Stimulated activated memory B cell treated with anti-CD40 and anti-IgM and Interleukin-4, amounts not matched to agents 10 μg/mL and 1 μg/mL and 100 μg/mL, for 72 hours (primary cell): ENCODE measurements around the gene DNAH8.
"Not testable (repeated sequence)": the region's sequence is repeated elsewhere in the genome, so short reads cannot be mapped to it uniquely, and the experiment has no call there.

ENCODE experiments used
- ATAC-seq: fragments of 150-1000 bp; cut with Tn5 transposase; 2 replicates; pipeline ENCODE4 v1.10.0; 2021
- H3K27ac Mint-ChIP-seq: one replicate; pipeline ENCODE4 v1.8.0; 2022; ENCODE audit warnings: mild to moderate bottlenecking, mixed read lengths
- H3K27me3 Mint-ChIP-seq: one replicate; pipeline ENCODE4 v1.8.0; 2022; ENCODE audit warnings: mixed read lengths
- H3K36me3 Mint-ChIP-seq: one replicate; pipeline ENCODE4 v1.8.0; 2022; ENCODE audit warnings: mixed read lengths
- H3K4me1 Mint-ChIP-seq: one replicate; pipeline ENCODE4 v1.8.0; 2022; ENCODE audit warnings: mixed read lengths
- H3K4me3 Mint-ChIP-seq: one replicate; pipeline ENCODE4 v1.8.0; 2022; ENCODE audit warnings: mild to moderate bottlenecking, moderate library complexity, mixed read lengths
- H3K9me3 Mint-ChIP-seq: one replicate; pipeline ENCODE4 v1.8.0; 2022; ENCODE audit warnings: mixed read lengths

The DNAH8 gene

DNA sequence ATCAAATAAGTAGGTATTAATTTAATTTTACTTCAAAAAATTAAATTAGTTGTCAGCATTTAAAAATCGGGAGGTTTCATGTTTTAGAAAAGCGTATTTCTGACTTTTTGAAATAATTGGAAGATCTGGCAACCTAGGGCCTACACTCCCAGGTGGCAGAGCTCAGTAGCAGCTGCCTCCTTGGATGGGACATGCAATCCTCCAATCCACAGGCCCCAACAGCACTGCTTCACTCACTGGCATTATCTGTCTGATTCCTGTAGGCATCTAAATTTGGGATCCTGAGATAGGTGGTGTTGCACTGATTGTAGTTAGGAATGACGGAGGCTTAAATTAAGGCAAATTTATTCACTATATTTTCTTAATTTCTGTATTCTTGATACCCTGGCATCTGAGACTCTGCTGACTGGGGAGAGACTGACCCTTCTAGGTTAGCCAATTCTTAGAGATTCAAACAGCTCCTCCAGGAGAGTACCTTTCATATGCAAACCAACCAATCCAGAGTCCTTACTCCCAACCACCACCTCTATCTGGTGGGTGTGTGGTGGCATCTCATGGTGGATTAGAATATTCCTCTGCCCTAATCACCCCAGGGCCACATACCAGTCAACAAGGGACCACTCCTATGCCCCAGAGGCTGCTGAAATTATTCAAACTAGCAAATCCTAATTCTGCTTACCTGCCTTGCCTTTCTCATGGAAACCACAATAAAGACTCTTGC lies 186.9 kb downstream of the DNAH8 start:
- H3K36me3 Mint-ChIP-seq, result no peaks in the 10 kb centered on the region
- no peak for ATAC-seq
- H3K27me3 Mint-ChIP-seq, result no peaks in the 10 kb centered on the region
- H3K9me3 Mint-ChIP-seq, result no peaks in the 10 kb centered on the region
- H3K4me3 Mint-ChIP-seq, result no peak overlapping the region
- H3K4me1 Mint-ChIP-seq, result no peaks in the 10 kb centered on the region
- no peak overlapping the region for H3K27ac Mint-ChIP-seq

- Mint-ChIP-seq H3K27me3 (no peaks in the 10 kb centered on the region), H3K27ac (no peak overlapping the region), H3K9me3 (no peaks in the 10 kb centered on the region), H3K4me3 (no peak overlapping the region), H3K36me3 (no peaks in the 10 kb centered on the region), H3K4me1 (no peaks in the 10 kb centered on the region)
- ATAC-seq, result no peak
Measured at GRCh38 chr6:38906582-38906981, 191.5 kb downstream of the DNAH8 start.

DNA sequence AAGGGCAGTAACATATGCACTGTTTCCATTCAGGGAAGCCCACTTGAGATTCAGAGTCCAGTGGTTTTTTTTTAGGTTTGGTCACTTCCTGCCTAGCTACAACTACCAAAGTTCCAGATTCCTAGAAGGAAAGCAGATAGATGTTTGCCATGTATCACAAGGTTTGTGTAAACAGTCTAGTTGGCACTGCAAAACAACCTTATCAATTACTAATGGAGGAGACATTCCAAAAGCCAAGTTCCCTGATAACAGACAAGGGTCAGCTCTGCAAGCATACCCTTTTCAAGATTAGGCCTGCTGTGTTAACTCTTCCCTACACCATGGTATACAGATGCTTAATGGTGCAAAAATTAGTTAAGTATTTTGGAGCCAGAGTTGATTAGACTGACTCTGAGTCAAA lies 192.2 kb downstream of the DNAH8 start:
- Mint-ChIP-seq H3K4me1 (no peaks in the 10 kb centered on the region), H3K27ac (no peak overlapping the region)

DNA sequence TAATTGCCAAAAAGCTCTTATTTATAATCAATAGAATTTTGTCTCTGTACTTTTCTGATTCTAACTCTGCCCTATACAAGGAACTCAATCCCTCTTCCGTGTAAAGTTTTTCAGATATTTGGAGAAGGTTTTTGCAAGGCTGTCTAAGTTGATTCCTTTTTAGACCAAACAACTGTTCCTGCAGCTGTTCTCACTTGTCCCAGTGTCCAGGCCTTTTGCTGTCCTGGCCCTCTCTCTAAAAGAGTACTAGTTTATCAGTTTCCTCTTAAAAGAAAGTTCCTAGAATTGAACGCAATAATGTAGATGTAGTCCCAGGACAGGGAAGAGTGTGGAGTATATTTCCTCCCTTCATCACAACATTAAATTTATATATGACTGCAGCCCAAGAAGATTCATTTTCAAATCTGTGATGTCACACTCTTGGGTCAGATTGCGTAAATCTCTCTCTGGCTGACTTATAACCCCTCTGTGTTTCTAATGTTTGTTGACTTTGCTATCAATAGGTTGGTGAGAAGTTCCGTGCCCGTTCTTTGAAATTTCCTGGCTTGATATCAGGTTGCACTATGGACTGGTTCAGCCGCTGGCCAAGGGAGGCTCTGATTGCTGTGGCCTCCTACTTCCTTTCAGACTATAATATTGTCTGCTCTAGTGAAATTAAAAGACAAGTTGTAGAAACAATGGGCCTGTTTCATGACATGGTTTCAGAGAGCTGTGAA lies 194.1 kb downstream of the DNAH8 start:
- Mint-ChIP-seq H3K36me3 (no peaks in the 10 kb centered on the region), H3K4me3 (no peak overlapping the region), H3K27me3 (no peaks in the 10 kb centered on the region), H3K27ac (no peak overlapping the region), H3K4me1 (no peaks in the 10 kb centered on the region), H3K9me3 (no peaks in the 10 kb centered on the region)
- no peak for ATAC-seq

More for the DNA sequence above, 192.2 kb downstream of the DNAH8 start:
- ATAC-seq, result no peak
- Mint-ChIP-seq H3K4me3 (no peak overlapping the region), H3K36me3 (no peaks in the 10 kb centered on the region), H3K27me3 (no peaks in the 10 kb centered on the region), H3K9me3 (no peaks in the 10 kb centered on the region)

DNA sequence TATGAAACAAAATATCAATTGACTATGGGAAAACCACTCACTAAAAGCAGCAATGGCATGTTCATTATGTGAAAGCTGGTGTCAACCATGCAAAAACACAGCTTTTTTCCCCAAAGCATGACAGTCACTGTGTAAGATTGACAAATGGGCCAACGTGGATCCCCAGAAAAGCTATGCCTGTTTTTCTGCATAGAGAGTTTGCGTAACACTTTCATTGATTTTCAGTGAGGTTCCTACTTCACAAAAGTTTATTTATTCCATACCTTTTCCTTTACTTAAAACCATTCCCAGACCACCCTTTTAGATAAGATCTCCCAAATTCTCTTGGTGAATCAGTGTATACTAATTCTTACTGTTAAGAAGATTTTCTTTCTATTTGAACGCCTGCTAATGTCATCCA lies 195.1 kb downstream of the DNAH8 start:
- no peak for ATAC-seq
- Mint-ChIP-seq H3K27ac (no peak overlapping the region), H3K4me3 (no peak overlapping the region), H3K4me1 (no peaks in the 10 kb centered on the region), H3K9me3 (no peaks in the 10 kb centered on the region), H3K27me3 (no peaks in the 10 kb centered on the region), H3K36me3 (no peaks in the 10 kb centered on the region)

DNA sequence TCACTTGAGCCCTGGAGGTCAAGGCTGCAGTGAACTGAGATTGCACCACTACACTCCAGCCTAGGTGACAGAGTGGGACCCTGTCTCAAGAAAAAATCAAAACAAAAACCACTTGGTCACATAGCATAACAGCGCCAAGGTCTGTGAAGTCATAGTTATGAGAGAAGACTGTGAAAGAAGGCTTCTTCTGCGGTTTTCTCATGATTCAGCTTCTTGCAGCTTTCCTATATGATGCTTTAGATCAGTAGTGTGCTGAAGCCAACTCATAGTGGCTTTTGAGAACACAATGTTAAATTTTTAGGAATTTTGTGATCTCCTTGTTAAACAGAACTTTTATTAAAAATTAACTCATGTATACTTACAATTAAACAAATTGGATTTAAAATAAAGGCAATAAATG lies 197.3 kb downstream of the DNAH8 start:
- Mint-ChIP-seq H3K27ac (no peak overlapping the region), H3K27me3 (no peaks in the 10 kb centered on the region), H3K4me1 (no peaks in the 10 kb centered on the region), H3K4me3 (no peak overlapping the region), H3K9me3 (no peaks in the 10 kb centered on the region), H3K36me3 (no peaks in the 10 kb centered on the region)
- ATAC-seq, result no peak

- no peak for ATAC-seq
- Mint-ChIP-seq H3K27ac (no peak overlapping the region), H3K36me3 (no peaks in the 10 kb centered on the region), H3K4me1 (no peaks in the 10 kb centered on the region), H3K4me3 (no peak overlapping the region), H3K9me3 (no peaks in the 10 kb centered on the region), H3K27me3 (no peaks in the 10 kb centered on the region)
Measured at GRCh38 chr6:38915205-38915925, 200.3 kb downstream of the DNAH8 start.

- H3K4me3 Mint-ChIP-seq, H3K36me3 Mint-ChIP-seq, H3K27me3 Mint-ChIP-seq, ATAC-seq, H3K4me1 Mint-ChIP-seq, H3K27ac Mint-ChIP-seq, H3K9me3 Mint-ChIP-seq: not testable (repeated sequence)
Measured at GRCh38 chr6:38921540-38921939, 206.4 kb downstream of the DNAH8 start.

DNA sequence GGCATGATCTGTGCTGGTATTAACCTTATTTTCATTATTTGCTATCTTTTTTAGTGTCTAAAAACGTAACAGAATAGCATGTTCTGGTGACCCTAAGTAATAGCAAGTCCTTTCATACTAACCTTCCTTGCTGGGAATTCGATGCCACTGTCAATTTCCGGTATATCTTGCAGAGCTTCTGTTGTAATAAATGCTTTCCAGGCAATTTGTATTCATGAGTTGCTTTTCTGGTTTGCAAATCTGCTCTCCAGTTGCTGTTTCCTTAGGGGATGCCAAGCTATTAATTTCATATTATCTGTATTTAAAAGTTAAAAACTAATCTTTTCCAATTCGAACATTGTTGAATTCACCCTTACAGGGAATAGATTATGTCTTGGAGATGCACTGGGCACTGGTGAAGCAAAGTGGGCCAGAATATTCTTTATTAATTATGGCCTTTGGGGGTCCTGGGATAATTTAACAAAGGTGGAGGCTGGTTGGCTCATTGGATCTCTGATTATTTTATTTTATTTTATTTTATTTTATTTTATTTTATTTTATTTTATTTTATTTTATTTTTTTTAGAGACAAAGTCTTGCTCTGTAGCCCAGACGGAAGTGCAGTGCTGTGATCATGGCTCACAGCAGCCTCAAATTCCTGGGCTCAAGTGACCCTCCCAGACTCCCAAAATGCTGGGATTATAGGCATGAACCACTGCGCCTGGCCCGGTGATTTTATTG lies 209.8 kb downstream of the DNAH8 start:
- Mint-ChIP-seq H3K4me1 (no peaks in the 10 kb centered on the region), H3K27ac (no peak overlapping the region), H3K4me3 (no peak overlapping the region), H3K9me3 (no peaks in the 10 kb centered on the region), H3K27me3 (no peaks in the 10 kb centered on the region), H3K36me3 (no peaks in the 10 kb centered on the region)
- no peak for ATAC-seq

- no peak for ATAC-seq
- no peaks in the 10 kb centered on the region for H3K4me1 Mint-ChIP-seq
- H3K4me3 Mint-ChIP-seq, result no peak overlapping the region
- H3K9me3 Mint-ChIP-seq, result no peaks in the 10 kb centered on the region
- no peaks in the 10 kb centered on the region for H3K27me3 Mint-ChIP-seq
- H3K27ac Mint-ChIP-seq, result no peak overlapping the region
- H3K36me3 Mint-ChIP-seq, result no peaks in the 10 kb centered on the region
Measured at GRCh38 chr6:38929560-38929959, 214.4 kb downstream of the DNAH8 start.

DNA sequence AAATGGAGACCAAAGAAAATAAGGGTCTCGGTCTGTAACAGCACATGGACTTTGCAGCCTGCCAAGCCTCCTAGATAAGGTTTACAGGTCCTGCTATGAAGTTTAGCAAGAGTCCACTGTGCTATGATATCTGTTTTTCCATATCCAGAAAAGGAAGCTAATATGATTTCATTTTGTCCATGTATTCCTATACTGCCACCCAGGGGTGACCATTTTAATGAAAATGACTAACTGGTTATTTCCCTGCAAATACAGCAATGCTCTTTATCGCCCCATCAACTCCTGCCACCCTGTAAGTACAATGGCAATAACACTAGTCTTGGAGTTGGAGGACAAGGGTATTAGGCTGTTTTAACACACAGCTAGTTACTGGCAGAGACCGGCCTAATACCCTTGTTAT lies 218.3 kb downstream of the DNAH8 start:
- no peak for ATAC-seq
- H3K27me3 Mint-ChIP-seq, result no peaks in the 10 kb centered on the region

DNA sequence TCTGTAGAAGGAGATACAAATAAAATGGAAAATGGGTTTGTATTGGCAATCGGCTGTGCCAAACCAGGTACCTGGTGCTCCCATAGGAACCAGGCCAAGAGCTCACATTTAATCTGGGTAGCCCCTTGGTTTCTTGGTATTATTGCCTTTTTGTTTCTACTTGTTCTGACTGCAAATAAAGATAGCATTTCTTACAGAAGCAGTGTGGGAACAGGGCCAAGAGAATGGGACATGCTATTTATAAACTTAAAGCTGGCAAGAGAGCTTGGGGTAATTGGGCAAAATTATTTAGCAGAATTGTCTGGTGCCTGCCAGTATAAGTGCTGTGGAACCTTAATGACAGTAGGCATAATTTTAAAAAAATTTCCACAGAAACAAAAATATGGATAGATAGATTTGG lies 219.9 kb downstream of the DNAH8 start:
- H3K36me3 Mint-ChIP-seq, result no peaks in the 10 kb centered on the region
- no peaks in the 10 kb centered on the region for H3K4me1 Mint-ChIP-seq
- H3K4me3 Mint-ChIP-seq, result no peak overlapping the region
- ATAC-seq, result no peak
- H3K9me3 Mint-ChIP-seq, result no peaks in the 10 kb centered on the region
- no peak overlapping the region for H3K27ac Mint-ChIP-seq
- H3K27me3 Mint-ChIP-seq, result no peaks in the 10 kb centered on the region

More for the DNA sequence above, 218.3 kb downstream of the DNAH8 start:
- no peak overlapping the region for H3K27ac Mint-ChIP-seq
- H3K9me3 Mint-ChIP-seq, result no peaks in the 10 kb centered on the region
- H3K4me3 Mint-ChIP-seq, result no peak overlapping the region
- no peaks in the 10 kb centered on the region for H3K4me1 Mint-ChIP-seq
- no peaks in the 10 kb centered on the region for H3K36me3 Mint-ChIP-seq

GRCh38 chr6:38937839-38938613 lies 222.9 kb downstream of the DNAH8 start:
- H3K9me3 Mint-ChIP-seq, result no peaks in the 10 kb centered on the region
- no peak for ATAC-seq
- no peak overlapping the region for H3K27ac Mint-ChIP-seq
- no peak overlapping the region for H3K4me3 Mint-ChIP-seq
- H3K4me1 Mint-ChIP-seq, result no peaks in the 10 kb centered on the region
- no peaks in the 10 kb centered on the region for H3K36me3 Mint-ChIP-seq
- H3K27me3 Mint-ChIP-seq, result no peaks in the 10 kb centered on the region

GRCh38 chr6:38938741-38939140 lies 223.6 kb downstream of the DNAH8 start:
- Mint-ChIP-seq H3K36me3 (no peaks in the 10 kb centered on the region), H3K4me1 (no peaks in the 10 kb centered on the region), H3K27ac (no peak overlapping the region), H3K9me3 (no peaks in the 10 kb centered on the region), H3K4me3 (no peak overlapping the region), H3K27me3 (no peaks in the 10 kb centered on the region)
- ATAC-seq, result no peak

GRCh38 chr6:38942442-38942841 lies 227.3 kb downstream of the DNAH8 start:
- Mint-ChIP-seq H3K4me3 (no peak overlapping the region), H3K27me3 (no peaks in the 10 kb centered on the region), H3K27ac (no peak overlapping the region), H3K9me3 (no peaks in the 10 kb centered on the region), H3K36me3 (no peaks in the 10 kb centered on the region), H3K4me1 (no peaks in the 10 kb centered on the region)
- ATAC-seq, result no peak
